HepG2 (cell line): ENCODE data around the gene ERH. TPM values are rescaled to one million over a fixed set of nuclear protein-coding genes. Genes with fewer than 3 reads are reported as not detected.

ENCODE experiments used
- ATAC-seq: fragments of 200-7000 bp; cut with Tn5 transposase; 3 replicates; pipeline ENCODE4 v1.9.1; 2020; ENCODE audit warnings: mild to moderate bottlenecking, moderate library complexity
- BruUV-seq: library from RNA; stranded (reverse); fragments of 400-500 nt; replicated peaks from 2 replicates; lab custom pipeline; 2021; lab: Mats Ljungman, UMichigan
- CTCF ChIA-PET: fragments of 300-600 bp; formaldehyde crosslinking; extraction: SDS; loops from one replicate; lab custom pipeline; 2021; ENCODE audit warnings: low total read pairs, inconsistent platforms, low intra/inter-chr PET ratio; lab: Yijun Ruan, JAX
- POLR2A ChIA-PET: fragments of 350-600 bp; sonication (Branson Sonifier 250); formaldehyde crosslinking; loops from one replicate; lab custom pipeline; 2020; ENCODE audit warnings: antibody characterized with exemption, inconsistent platforms; lab: Yijun Ruan, JAX
- DNase-seq: peaks from one replicate; pipeline ENCODE4 v3.0.0-alpha.2; 2015; ENCODE audit warnings: low spot score
- FAIRE-seq: peaks from 3 replicates; lab custom pipeline; 2011; peaks lifted over from hg19 to GRCh38; lab: Jason Lieb, UNC
- H2AFZ ChIP-seq: one replicate; pipeline ENCODE4 v1.6.1; 2011; ENCODE audit warnings: low read length, inconsistent platforms
- H3K27ac ChIP-seq: fragments of 300-600 bp; 3 replicates; pipeline ENCODE4 v1.8.0; 2011; ENCODE audit warnings: mixed run types, mild to moderate bottlenecking, mixed read lengths, low read length, inconsistent platforms; ENCODE audit not compliant: insufficient read depth; ENCODE audit errors: extremely low read length
- H3K27me3 ChIP-seq, 2 experiments: fragments of 200-600 bp in 1 of 2; 2 replicates in 1 of 2; 3 replicates in 1 of 2; pipeline versions ENCODE4 v1.6.0 to v1.8.0; 2011; ENCODE audit warnings: low read length in 2 of 2, mild to moderate bottlenecking in 2 of 2, moderate library complexity in 2 of 2, inconsistent platforms in 1 of 2; ENCODE audit not compliant: insufficient read depth in 2 of 2, control insufficient read depth in 1 of 2
- H3K36me3 ChIP-seq, 2 experiments: fragments of 200-600 bp in 1 of 2; replicated peaks in 1 of 2; 2 replicates in 1 of 2; 3 replicates in 1 of 2; pipeline versions ENCODE4 v1.5.1 to v1.8.0; 2011; ENCODE audit warnings: low read length in 2 of 2, inconsistent platforms in 1 of 2; ENCODE audit not compliant: insufficient read depth in 2 of 2, control insufficient read depth in 1 of 2
- H3K4me1 ChIP-seq: 2 replicates; pipeline ENCODE4 v1.5.1; 2012; ENCODE audit warnings: low read length, inconsistent platforms; ENCODE audit not compliant: insufficient read depth
- H3K4me2 ChIP-seq: 2 replicates; pipeline ENCODE4 v1.6.0; 2011; ENCODE audit warnings: low read depth, low read length, inconsistent platforms
- H3K4me3 ChIP-seq, 3 experiments: fragments of 200-600 bp in 1 of 3; sonication (generic), shearing (Covaris generic) in 1 of 3; replicated peaks in 1 of 3; 2 replicates each; pipeline ENCODE4 v1.5.1; 2011 to 2016; ENCODE audit warnings: low read length in 3 of 3, inconsistent platforms in 2 of 3, low read depth in 2 of 3, mild to moderate bottlenecking in 2 of 3, control low read depth in 1 of 3, mixed read lengths in 1 of 3; ENCODE audit not compliant: insufficient read depth in 1 of 3
- H3K79me2 ChIP-seq: one replicate; pipeline ENCODE4 v1.6.1; 2011; ENCODE audit warnings: low read length, inconsistent platforms; ENCODE audit not compliant: insufficient read depth
- H3K9ac ChIP-seq: 2 replicates; pipeline ENCODE4 v1.6.0; 2011; ENCODE audit warnings: mild to moderate bottlenecking, low read depth, low read length, inconsistent platforms; ENCODE audit not compliant: insufficient read depth
- H3K9me3 ChIP-seq: 2 replicates; pipeline ENCODE4 v1.5.1; 2012; ENCODE audit warnings: mild to moderate bottlenecking, low read length
- H4K20me1 ChIP-seq: 2 replicates; pipeline ENCODE4 v1.6.0; 2011; ENCODE audit warnings: inconsistent platforms, mild to moderate bottlenecking, low read length, moderate library complexity; ENCODE audit not compliant: insufficient read depth
- HMG20B ChIP-seq: conservative IDR thresholded peaks from 2 replicates; pipeline ENCODE4 v1.6.1; 2016; ENCODE audit warnings: missing genetic modification reagents, missing compliant biosample characterization
- IRF1 ChIP-seq: sonication (generic); formaldehyde crosslinking; IDR thresholded peaks from 2 replicates; pipeline ENCODE4 v1.4.0; 2020; ENCODE audit warnings: low read depth, mild to moderate bottlenecking, missing genetic modification reagents
- MLX ChIP-seq: IDR thresholded peaks from 2 replicates; pipeline ENCODE4 v1.6.1; 2016
- NFYC ChIP-seq: IDR thresholded peaks from 2 replicates; pipeline ENCODE4 v1.6.1; 2016; ENCODE audit warnings: missing genetic modification reagents, missing compliant biosample characterization
- SMARCE1 ChIP-seq: fragments of 450-650 bp; IDR thresholded peaks from 2 replicates; pipeline ENCODE4 v1.6.1; 2017; ENCODE audit warnings: borderline replicate concordance
- USF2 ChIP-seq, 2 experiments: sonication (generic) in 1 of 2; formaldehyde crosslinking in 1 of 2; IDR thresholded peaks; 2 replicates each; pipeline versions ENCODE4 v1.5.1 to v1.6.1; 2011 to 2020; ENCODE audit warnings: borderline replicate concordance in 1 of 2, low read depth in 1 of 2, low read length in 1 of 2, mild to moderate bottlenecking in 1 of 2, missing genetic modification reagents in 1 of 2, moderate library complexity in 1 of 2
- ZNF101 ChIP-seq: sonication (generic); formaldehyde crosslinking; IDR thresholded peaks from 2 replicates; pipeline ENCODE4 v1.4.0; 2020; ENCODE audit warnings: mild to moderate bottlenecking, low read depth, missing genetic modification reagents, borderline replicate concordance
- ZNF446 ChIP-seq: sonication (generic); formaldehyde crosslinking; IDR thresholded peaks from 2 replicates; pipeline ENCODE4 v1.5.0; 2020; ENCODE audit warnings: mild to moderate bottlenecking, missing genetic modification reagents
- ZNF629 ChIP-seq: sonication (generic); formaldehyde crosslinking; conservative IDR thresholded peaks from 2 replicates; pipeline ENCODE4 v1.5.0; 2020; ENCODE audit warnings: missing genetic modification reagents
- ZNF709 ChIP-seq: sonication (generic); formaldehyde crosslinking; IDR thresholded peaks from 2 replicates; pipeline ENCODE4 v1.5.0; 2020; ENCODE audit warnings: mild to moderate bottlenecking, missing genetic modification reagents
- ZNF839 ChIP-seq: sonication (generic); formaldehyde crosslinking; IDR thresholded peaks from 2 replicates; pipeline ENCODE4 v1.4.0; 2020; ENCODE audit warnings: missing genetic modification reagents, mild to moderate bottlenecking, borderline replicate concordance
- WGBS: methylation state at CpG from one replicate; pipeline ENCODE4 v1.1.6; 2017; ENCODE audit warnings: low lambda C conversion rate; 5-methylcytosine and 5-hydroxymethylcytosine counted together
- in situ Hi-C: cut with HindIII; loops from 2 replicates; pipeline ENCODE4 v1.10.0; 2017; ENCODE audit warnings: low pct_unique_long_range_greater_than_20kb; ENCODE audit not compliant: extremely low pct_ligation_motif_present
- intact Hi-C: fragments of 100-400 bp; cut with micrococcal nuclease; formaldehyde crosslinking; loops from one replicate; pipeline ENCODE4 v1.10.0; 2022; ENCODE audit not compliant: unreplicated experiment
- polyA plus RNA-seq, 8 experiments: library from polyadenylated mRNA; depleted of rRNA in 3 of 8; stranded (reverse) in 7 of 8; unstranded in 1 of 8; fragments of >200 nt; fragmentation: Illumina TruSeq in 4 of 8; extraction: Trizol in 4 of 8; gene quantifications; 2 replicates each; pipeline versions ENCODE4 v1.2.1 to v1.2.3, GENCODE V29; 2011 to 2016; ENCODE audit warnings: low read depth in 4 of 8, missing spikeins in 1 of 8, mixed read lengths in 1 of 8; ENCODE audit not compliant: insufficient read depth in 1 of 8
- total RNA-seq, 5 experiments: library from RNA; depleted of rRNA; stranded (reverse); fragments of >200 nt; fragmentation: Illumina TruSeq; extraction: Trizol; gene quantifications; 2 replicates each; pipeline ENCODE4 v1.2.3, GENCODE V29; 2016; ENCODE audit warnings: low read depth in 1 of 5

The ERH gene
- total and polyA plus RNA-seq, 2 of the 13 experiments (the other 11 are each of a cell fraction or from before 2014, with no cell fraction given) = 105 to 341 TPM

GRCh38 chr14:69351385-69351784, 46.7 kb downstream of the ERH start:
- peaks cover 25% of the 10 kb centered on the region for H3K4me1 ChIP-seq
- H3K9me3 ChIP-seq = no peaks in the 10 kb centered on the region
- H3K27ac ChIP-seq = no peak overlapping the region
- in situ Hi-C loops = loop anchor here (5.0 kb wide), 1 partner anchor 89 kb away; the partner anchor contains the start of gene GALNT16
- TF ChIP-seq HMG20B (CRISPR knock-in tag) (no peak), MLX (CRISPR knock-in tag) (no peak), USF2 (IDR thresholded peaks at IDR 0.05; ENCODE audit: low read depth, low read length) (no peak), USF2 (CRISPR knock-in tag; IDR thresholded peaks at IDR 0.05; ENCODE audit: borderline replicate concordance) (no peak), ZNF101 (no peak), ZNF839 (CRISPR knock-in tag) (no peak), IRF1 (CRISPR knock-in tag) (no peak), SMARCE1 (no peak), ZNF446 (CRISPR knock-in tag) (no peak), ZNF709 (CRISPR knock-in tag) (no peak), NFYC (CRISPR knock-in tag) (no peak), ZNF629 (CRISPR knock-in tag) (no peak)
- TF ChIP-seq, all 625 proteins: peak for 0
- Histone ChIP-seq H2AFZ (no peak overlapping the region), H3K4me2 (no peak overlapping the region), H3K36me3 (no peaks in the 10 kb centered on the region), H4K20me1 (no peaks in the 10 kb centered on the region), H3K4me3 (no peak overlapping the region), H3K79me2 (no peaks in the 10 kb centered on the region), H3K9ac (no peak overlapping the region), H3K27me3 (peaks cover 1 to 18% of the 10 kb centered on the region in 2 experiments; a peak in 2 of 5 replicates)
- ChIA-PET CTCF (no interaction called here), POLR2A (no interaction called here)
- DNase-seq (no peak), ATAC-seq (no peak), FAIRE-seq (no peak)
- WGBS = 31% methylated on average over 3 of the region's 3 CpGs
- no TSS peak for BruUV-seq
- intact Hi-C loops = no loop called here
